Measurements from ENCODE around the gene KYAT1.

Gene KYAT1

DNA sequence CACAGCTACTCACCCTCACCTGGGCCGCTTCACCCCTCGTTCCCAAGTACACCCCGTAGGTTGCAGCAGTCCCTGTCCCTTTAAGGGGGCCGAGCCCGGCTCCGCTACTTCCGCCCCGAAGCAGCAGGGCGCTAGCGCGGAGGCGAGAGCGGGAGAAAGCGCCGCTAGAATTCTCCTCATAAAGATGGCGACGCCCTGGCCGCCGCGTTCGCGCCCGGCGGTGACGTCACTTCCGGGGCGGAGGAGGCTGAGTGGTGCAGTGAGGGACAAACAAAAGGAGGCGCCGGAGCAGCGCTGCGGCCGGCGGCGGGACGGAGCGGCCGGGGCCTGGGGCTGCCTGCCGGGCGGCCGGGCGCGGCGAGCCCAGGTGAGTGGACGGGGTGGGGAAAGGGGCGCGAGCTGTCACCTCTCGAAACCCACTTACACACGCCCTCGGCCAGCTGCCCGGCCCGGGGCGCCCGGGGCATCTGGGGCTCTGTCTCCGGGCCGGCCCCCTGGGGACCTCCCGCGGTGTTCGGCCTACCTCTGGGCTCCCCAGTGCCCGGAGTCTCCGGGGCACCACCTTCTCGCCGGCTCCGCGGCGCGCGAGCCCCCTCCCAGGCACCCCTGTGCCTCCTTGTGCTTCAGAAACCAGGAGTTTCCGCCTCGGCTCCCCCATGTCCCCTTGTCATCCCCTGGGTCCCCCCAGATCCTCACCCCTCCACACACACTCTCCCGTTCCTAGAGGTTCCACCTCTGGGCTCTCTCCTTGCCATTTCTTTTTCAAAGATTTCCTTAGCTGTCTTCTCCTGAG lies at the start of gene KYAT1, which contains the start of gene LRRC8A:
TSS of gene KYAT1 (minus strand) at position 67 of the 793 bp plus-strand sequence. CDS start 36,545 bp downstream, outside the sequence.
TSS of gene LRRC8A (plus strand) at position 250 of the 793 bp plus-strand sequence. CDS start 25,032 bp downstream, outside the sequence.
- peaks cover 54% of the 10 kb centered on the region for H3K4me1 ChIP-seq

DNA sequence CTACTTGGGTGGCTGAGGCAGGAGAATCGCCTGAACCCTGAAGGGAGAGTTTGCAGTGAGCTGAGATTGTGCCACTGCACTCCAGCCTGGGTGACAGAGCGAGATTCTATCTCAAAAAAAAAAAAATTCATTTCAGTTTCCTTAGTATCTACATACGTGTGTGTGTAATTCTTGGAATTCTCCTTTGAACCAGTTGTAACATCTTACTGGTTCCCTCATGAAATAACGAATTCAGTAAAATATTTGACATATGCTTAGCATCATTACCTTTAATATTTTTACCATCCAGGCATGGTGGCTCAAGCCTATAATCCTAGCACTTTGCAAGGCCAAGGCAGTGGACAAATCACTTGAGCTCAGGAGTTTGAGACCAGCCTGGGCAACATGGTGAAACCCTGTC lies 47.8 kb upstream of the KYAT1 start:
- H3K4me3 ChIP-seq: no peak overlapping the region
- TF ChIP-seq Cebpa-rat (IDR thresholded peaks at IDR 0.05): no peak
- H3K4me1 ChIP-seq: 0 out of 2 replicates have a peak, but pooled peaks cover 5% of the 10 kb centered on the region
- H3K27ac ChIP-seq: no peak overlapping the region
- H3K36me3 ChIP-seq: peaks cover 34% of the 10 kb centered on the region
- no peaks in the 10 kb centered on the region for H3K9me3 ChIP-seq
- no peaks in the 10 kb centered on the region for H4K20me1 ChIP-seq
- H3K4me2 ChIP-seq: no peak overlapping the region
- H3K27me3 ChIP-seq: no peaks in the 10 kb centered on the region
- H3K9ac ChIP-seq: no peak overlapping the region

More for the DNA sequence above, at the start of gene KYAT1, which contains the start of gene LRRC8A:
- TF ChIP-seq Cebpa-rat (IDR thresholded peaks at IDR 0.05): no peak
- H3K9ac ChIP-seq: peak within 1 kb of the TSS; percentile 99
- H3K36me3 ChIP-seq: peaks cover 33% of the 10 kb centered on the region
- no peaks in the 10 kb centered on the region for H3K27me3 ChIP-seq
- H3K4me3 ChIP-seq: peak within 1 kb of the TSS; percentile 91
- H3K9me3 ChIP-seq: no peaks in the 10 kb centered on the region
- peak within 1 kb of the TSS; percentile 86 for H3K4me2 ChIP-seq
- H3K27ac ChIP-seq: peak within 1 kb of the TSS; percentile 97
- H4K20me1 ChIP-seq: peaks cover 46% of the 10 kb centered on the region

DNA sequence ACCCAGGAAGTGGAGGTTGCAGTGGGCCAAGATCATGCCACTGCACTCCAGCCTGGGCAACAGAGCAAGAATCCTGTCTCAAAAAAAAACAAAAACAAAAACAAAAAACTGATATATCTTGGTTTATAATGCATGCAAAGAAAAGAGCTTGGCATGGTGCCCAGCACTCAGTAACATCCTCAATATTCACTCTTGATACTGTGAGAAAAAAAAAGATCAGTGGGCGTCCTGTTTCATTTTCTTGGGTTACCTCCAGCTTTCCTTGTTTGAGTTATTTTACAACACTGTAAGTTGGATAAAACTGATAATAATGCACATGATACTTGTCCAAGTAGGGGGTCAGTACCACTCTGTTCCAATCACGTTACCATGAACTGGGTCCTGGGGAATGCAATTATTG lies 46.9 kb upstream of the KYAT1 start:
- no peaks in the 10 kb centered on the region for H3K9me3 ChIP-seq

DNA sequence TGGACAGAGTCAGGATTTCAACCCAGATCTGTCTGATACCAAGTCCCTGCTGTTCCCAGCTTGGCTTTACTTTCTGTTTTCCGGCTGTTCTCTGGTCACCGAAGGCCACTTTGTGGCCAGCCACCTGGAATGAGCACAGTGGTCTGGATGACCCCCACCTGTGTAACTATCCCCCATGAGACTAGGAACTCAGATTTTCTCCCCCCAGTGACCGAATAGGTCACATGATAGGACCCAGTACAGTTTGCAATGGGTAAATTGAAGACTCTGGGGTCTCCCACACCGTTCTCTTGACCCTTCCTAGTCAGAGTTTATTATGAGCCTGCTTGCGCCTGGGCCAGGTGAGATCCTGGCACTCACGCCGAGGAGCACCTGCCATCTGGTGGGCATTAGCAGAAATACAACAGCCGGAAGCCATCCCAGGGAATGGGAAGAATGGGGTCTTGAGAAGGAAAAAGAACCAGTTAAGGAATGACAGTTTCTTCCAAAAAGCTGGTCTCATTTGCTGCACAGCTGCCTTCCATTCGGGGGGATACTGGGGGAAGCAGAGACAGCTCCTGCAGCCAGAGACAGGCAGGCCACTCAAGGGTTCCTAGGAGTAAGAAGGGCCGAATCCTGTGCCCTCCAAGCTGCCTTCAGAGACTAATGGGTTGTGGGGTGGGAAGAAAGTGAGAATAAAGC lies 46.1 kb upstream of the KYAT1 start:
- Histone ChIP-seq H3K27me3 (no peaks in the 10 kb centered on the region), H3K9ac (no peak overlapping the region)

More for the DNA sequence above, 46.9 kb upstream of the KYAT1 start:
- H4K20me1 ChIP-seq: no peaks in the 10 kb centered on the region
- no peaks in the 10 kb centered on the region for H3K27me3 ChIP-seq
- H3K36me3 ChIP-seq: peaks cover 25% of the 10 kb centered on the region
- H3K9ac ChIP-seq: no peak overlapping the region
- TF ChIP-seq Cebpa-rat (IDR thresholded peaks at IDR 0.05): no peak
- no peak overlapping the region for H3K4me2 ChIP-seq
- H3K4me3 ChIP-seq: no peak overlapping the region
- no peak overlapping the region for H3K27ac ChIP-seq
- peaks cover 7% of the 10 kb centered on the region; the same call in 1 of the 2 replicates for H3K4me1 ChIP-seq

GRCh38 chr9:128923493-128923883 lies 41.7 kb upstream of the KYAT1 start:
- Histone ChIP-seq H3K27me3 (no peaks in the 10 kb centered on the region), H3K27ac (no peak overlapping the region), H4K20me1 (no peaks in the 10 kb centered on the region), H3K4me2 (peak overlapping the region; percentile 97), H3K36me3 (0 out of 2 replicates have a peak, but pooled peaks cover 9% of the 10 kb centered on the region), H3K4me3 (no peak overlapping the region; the same call in 1 of the 2 replicates), H3K9me3 (no peaks in the 10 kb centered on the region), H3K4me1 (peaks cover 51% of the 10 kb centered on the region), H3K9ac (no peak overlapping the region)
- TF ChIP-seq Cebpa-rat (IDR thresholded peaks at IDR 0.05): peak; percentile 90

More for the DNA sequence above, 46.1 kb upstream of the KYAT1 start:
- Histone ChIP-seq H3K27ac (no peak overlapping the region), H3K9me3 (no peaks in the 10 kb centered on the region), H3K4me2 (no peak overlapping the region), H3K4me1 (peaks cover 14% of the 10 kb centered on the region), H4K20me1 (no peaks in the 10 kb centered on the region), H3K36me3 (peaks cover 19% of the 10 kb centered on the region; the same call in 1 of the 2 replicates), H3K4me3 (no peak overlapping the region)
- no peak for TF ChIP-seq Cebpa-rat (IDR thresholded peaks at IDR 0.05)

DNA sequence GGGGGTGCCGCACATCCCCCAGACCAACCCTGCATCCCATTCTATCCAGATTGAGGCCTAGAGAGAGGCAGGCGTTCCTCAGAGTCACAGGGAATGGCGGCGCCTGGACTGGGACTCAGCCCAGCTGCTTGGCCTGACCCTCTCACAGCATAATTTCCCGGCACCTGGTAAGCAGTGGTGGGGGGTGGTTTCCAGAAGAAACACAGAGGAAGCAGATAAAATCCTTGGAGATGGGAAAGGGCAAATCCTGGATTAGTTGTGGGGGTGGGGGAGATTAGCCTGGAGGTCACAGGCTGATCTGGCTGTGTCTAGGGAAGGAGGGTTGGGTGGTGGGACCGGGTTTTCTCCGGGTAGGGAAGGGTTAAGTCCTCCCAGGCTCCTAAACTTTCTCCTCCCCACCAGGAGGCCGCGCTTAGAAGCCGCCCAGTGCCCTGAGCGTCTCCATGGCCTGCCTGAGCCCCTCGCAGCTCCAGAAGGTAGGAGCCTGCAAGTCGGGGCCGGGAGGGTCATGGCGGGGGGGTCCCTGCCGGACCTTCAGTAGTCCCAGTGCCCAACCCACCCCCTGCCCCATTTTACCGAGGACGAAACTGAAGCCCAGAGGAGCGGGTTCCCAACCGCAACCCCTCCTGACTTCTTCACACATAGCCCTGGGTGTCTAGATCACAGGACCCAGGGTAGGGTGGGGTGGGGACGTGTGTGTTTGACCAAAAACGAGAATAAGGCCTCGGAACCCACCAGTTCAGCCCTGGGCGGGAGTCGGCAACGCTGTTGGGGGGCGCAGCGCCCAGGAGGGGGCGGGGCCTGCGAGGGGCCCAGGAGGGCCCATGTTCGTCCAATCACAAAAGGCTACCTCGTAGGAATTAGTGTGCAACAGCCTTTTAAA lies 40.4 kb upstream of the KYAT1 start:
- Histone ChIP-seq H3K9ac (peak overlapping the region; percentile 96), H3K9me3 (no peaks in the 10 kb centered on the region), H3K27me3 (no peaks in the 10 kb centered on the region), H4K20me1 (no peaks in the 10 kb centered on the region), H3K4me1 (peaks cover 59% of the 10 kb centered on the region), H3K4me3 (peak overlapping the region; percentile 71), H3K36me3 (peaks cover 14% of the 10 kb centered on the region), H3K4me2 (peak overlapping the region; percentile 97), H3K27ac (peak overlapping the region; percentile 98)
- TF ChIP-seq Cebpa-rat (IDR thresholded peaks at IDR 0.05): no peak

DNA sequence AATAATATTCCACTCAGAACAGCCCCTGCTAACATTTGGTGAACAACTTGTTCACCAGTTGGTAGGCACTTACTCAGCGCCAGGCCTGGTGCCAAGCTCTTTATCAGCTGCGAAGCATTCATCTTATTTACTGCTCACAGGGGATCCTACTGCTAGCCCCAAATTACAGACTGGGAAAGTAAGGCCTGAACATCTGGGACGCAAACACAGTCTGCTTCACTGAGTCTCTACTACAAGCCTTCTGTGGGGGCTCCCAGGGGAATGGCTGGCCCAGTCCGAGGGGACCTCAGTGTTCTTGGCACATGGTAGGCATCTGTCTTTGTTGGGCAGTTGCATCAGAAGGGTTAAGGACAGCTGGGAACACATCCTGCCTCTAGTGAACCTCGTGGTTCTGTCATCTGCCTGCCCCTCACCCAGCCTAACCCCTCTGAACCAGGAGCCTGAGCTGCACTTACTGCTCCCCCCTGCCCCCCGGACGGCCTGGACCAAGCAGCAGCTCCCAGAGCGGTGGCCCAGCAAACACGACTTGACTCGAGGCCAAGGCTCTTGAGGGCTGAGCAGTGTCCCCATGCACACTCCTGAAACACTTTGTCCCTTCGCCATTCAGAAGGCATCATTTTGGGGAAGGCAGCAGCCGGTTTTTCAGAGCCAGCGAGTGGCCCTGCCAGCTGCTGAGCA lies 38.8 kb upstream of the KYAT1 start, which contains the start of gene PHYHD1:
TSS of gene PHYHD1 (plus strand) at position 602 of the 678 bp plus-strand sequence. CDS start 1,342 bp downstream, outside the sequence.
- Histone ChIP-seq H4K20me1 (no peaks in the 10 kb centered on the region), H3K36me3 (peaks cover 27% of the 10 kb centered on the region), H3K9me3 (no peaks in the 10 kb centered on the region), H3K4me2 (peak within 1 kb of the TSS; percentile 97), H3K27ac (peak within 1 kb of the TSS; percentile 98), H3K4me1 (peaks cover 59% of the 10 kb centered on the region), H3K9ac (peak within 1 kb of the TSS; percentile 96), H3K27me3 (no peaks in the 10 kb centered on the region), H3K4me3 (peak within 1 kb of the TSS; percentile 71)
- TF ChIP-seq Cebpa-rat (IDR thresholded peaks at IDR 0.05): peak; percentile 82

DNA sequence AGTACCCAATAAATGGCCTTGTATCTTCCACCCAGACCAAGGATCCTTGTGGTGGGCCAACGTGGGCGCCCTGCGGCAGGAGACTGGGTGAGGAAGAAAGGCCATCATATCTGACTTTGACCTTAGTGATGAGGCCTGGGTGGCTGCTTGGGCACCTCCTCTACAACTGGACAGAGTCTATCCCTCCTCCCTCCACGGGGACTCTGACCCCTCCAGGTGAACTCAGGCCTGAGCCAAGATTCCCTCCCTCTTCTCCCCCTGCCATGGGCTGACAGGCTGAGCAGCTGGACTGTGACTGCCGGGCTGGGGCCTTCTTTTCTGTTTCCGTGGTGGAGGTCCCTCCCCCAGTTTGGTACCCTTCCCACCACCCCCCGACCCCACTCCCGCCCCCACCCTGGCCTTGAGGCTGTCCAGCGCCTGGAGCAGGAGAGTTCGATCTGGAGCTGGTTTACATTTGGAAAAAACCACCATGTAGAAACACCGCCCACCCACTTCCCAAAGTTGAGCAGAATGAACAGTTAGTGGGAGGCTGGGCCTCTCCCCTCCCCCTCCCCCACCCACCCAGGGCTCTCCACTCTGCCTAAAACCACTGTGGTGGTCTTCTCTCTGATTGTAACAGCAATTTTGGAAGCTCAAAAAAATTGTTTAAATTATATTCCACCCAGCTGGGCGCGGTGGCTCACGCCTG lies 37.8 kb upstream of the KYAT1 start:
- peak overlapping the region; percentile 97 for H3K4me2 ChIP-seq
- H4K20me1 ChIP-seq: no peaks in the 10 kb centered on the region
- TF ChIP-seq Cebpa-rat (IDR thresholded peaks at IDR 0.05): no peak
- H3K4me1 ChIP-seq: peaks cover 59% of the 10 kb centered on the region
- peak overlapping the region; percentile 63 for H3K9ac ChIP-seq
- H3K27me3 ChIP-seq: no peaks in the 10 kb centered on the region
- no peaks in the 10 kb centered on the region for H3K9me3 ChIP-seq
- H3K4me3 ChIP-seq: no peak overlapping the region
- H3K27ac ChIP-seq: peak overlapping the region; percentile 98
- H3K36me3 ChIP-seq: peaks cover 36% of the 10 kb centered on the region

Data from BLaER1 (cell line).